Measurements from ENCODE around the gene KANSL3. TPM values are rescaled to one million over a fixed set of nuclear protein-coding genes. Genes with fewer than 3 reads are reported as not detected.
A peak's percentile ranks its signal among the peaks of the same experiment; 100 is the strongest.

Gene KANSL3
- total RNA-seq, 1 donor from 2014 or later, result 32.5 TPM

GRCh38 chr2:96552315-96553175, 85.6 kb downstream of the KANSL3 start:
- no peaks in the 10 kb centered on the region for H3K36me3 Mint-ChIP-seq (ENCODE audit: unreplicated experiment)
- H3K9me3 Mint-ChIP-seq (ENCODE audit: unreplicated experiment), result peaks cover 1% of the 10 kb centered on the region
- H3K4me1 Mint-ChIP-seq (ENCODE audit: low read depth, unreplicated experiment), result no peaks in the 10 kb centered on the region
- peaks cover 6% of the 10 kb centered on the region for H3K27me3 Mint-ChIP-seq (ENCODE audit: unreplicated experiment)
- TF ChIP-seq CTCF (IDR thresholded peaks at IDR 0.05; ENCODE audit: partially characterized antibody, unreplicated experiment), result no peak
- DNase-seq, result no peak
- no peak overlapping the region for H3K27ac Mint-ChIP-seq (ENCODE audit: unreplicated experiment)
- no peak overlapping the region for H3K4me3 Mint-ChIP-seq (ENCODE audit: unreplicated experiment)

- H3K9me3 Mint-ChIP-seq (ENCODE audit: unreplicated experiment), result peaks cover 1% of the 10 kb centered on the region
- TF ChIP-seq CTCF (IDR thresholded peaks at IDR 0.05; ENCODE audit: partially characterized antibody, unreplicated experiment), result no peak
- H3K27ac Mint-ChIP-seq (ENCODE audit: unreplicated experiment), result no peak overlapping the region
- DNase-seq, result no peak
- no peaks in the 10 kb centered on the region for H3K4me1 Mint-ChIP-seq (ENCODE audit: low read depth, unreplicated experiment)
- no peak overlapping the region for H3K4me3 Mint-ChIP-seq (ENCODE audit: unreplicated experiment)
- peaks cover 6% of the 10 kb centered on the region for H3K27me3 Mint-ChIP-seq (ENCODE audit: unreplicated experiment)
- no peaks in the 10 kb centered on the region for H3K36me3 Mint-ChIP-seq (ENCODE audit: unreplicated experiment)
These were observed 86.4 kb downstream of the KANSL3 start for GRCh38 chr2:96551605-96552314.

- no peaks in the 10 kb centered on the region for H3K36me3 Mint-ChIP-seq (ENCODE audit: unreplicated experiment)
- DNase-seq, result no peak
- H3K27ac Mint-ChIP-seq (ENCODE audit: unreplicated experiment), result no peak overlapping the region
- H3K4me1 Mint-ChIP-seq (ENCODE audit: low read depth, unreplicated experiment), result no peaks in the 10 kb centered on the region
- peaks cover 8% of the 10 kb centered on the region for H3K27me3 Mint-ChIP-seq (ENCODE audit: unreplicated experiment)
- TF ChIP-seq CTCF (IDR thresholded peaks at IDR 0.05; ENCODE audit: partially characterized antibody, unreplicated experiment), result no peak
- H3K9me3 Mint-ChIP-seq (ENCODE audit: unreplicated experiment), result peaks cover 3% of the 10 kb centered on the region
- H3K4me3 Mint-ChIP-seq (ENCODE audit: unreplicated experiment), result no peak overlapping the region
These were observed 87.1 kb downstream of the KANSL3 start for GRCh38 chr2:96550787-96551604.

GRCh38 chr2:96549967-96550786, 87.9 kb downstream of the KANSL3 start:
- H3K36me3 Mint-ChIP-seq (ENCODE audit: unreplicated experiment), result no peaks in the 10 kb centered on the region
- peaks cover 10% of the 10 kb centered on the region for H3K27me3 Mint-ChIP-seq (ENCODE audit: unreplicated experiment)
- H3K4me1 Mint-ChIP-seq (ENCODE audit: low read depth, unreplicated experiment), result no peaks in the 10 kb centered on the region
- H3K4me3 Mint-ChIP-seq (ENCODE audit: unreplicated experiment), result no peak overlapping the region
- peaks cover 5% of the 10 kb centered on the region for H3K9me3 Mint-ChIP-seq (ENCODE audit: unreplicated experiment)
- H3K27ac Mint-ChIP-seq (ENCODE audit: unreplicated experiment), result peak overlapping the region; percentile 52
- peak; percentile 70 for DNase-seq
- TF ChIP-seq CTCF (IDR thresholded peaks at IDR 0.05; ENCODE audit: partially characterized antibody, unreplicated experiment), result peak; percentile 88
